Fibroblast of lung (primary cell): ENCODE measurements around the gene FOXI1.

Experiments
- EZH2 ChIP-seq: IDR thresholded peaks from 2 replicates; pipeline ENCODE4 v1.5.1; 2012; ENCODE audit warnings: low read length, control low read depth, mild to moderate bottlenecking; ENCODE audit errors: missing control alignments
- TF ChIP-seq, protein P1 (sequence below), 2 donors: IDR thresholded peaks in 1 of 2; conservative IDR thresholded peaks in 1 of 2; 1 replicate in 1 of 2; 2 replicates in 1 of 2; pipeline ENCODE4 v1.5.1; 2011 to 2012; ENCODE audit warnings: low read length in 2 of 2, control low read depth in 1 of 2, inconsistent platforms in 1 of 2, low read depth in 1 of 2, mild to moderate bottlenecking in 1 of 2

DNA sequence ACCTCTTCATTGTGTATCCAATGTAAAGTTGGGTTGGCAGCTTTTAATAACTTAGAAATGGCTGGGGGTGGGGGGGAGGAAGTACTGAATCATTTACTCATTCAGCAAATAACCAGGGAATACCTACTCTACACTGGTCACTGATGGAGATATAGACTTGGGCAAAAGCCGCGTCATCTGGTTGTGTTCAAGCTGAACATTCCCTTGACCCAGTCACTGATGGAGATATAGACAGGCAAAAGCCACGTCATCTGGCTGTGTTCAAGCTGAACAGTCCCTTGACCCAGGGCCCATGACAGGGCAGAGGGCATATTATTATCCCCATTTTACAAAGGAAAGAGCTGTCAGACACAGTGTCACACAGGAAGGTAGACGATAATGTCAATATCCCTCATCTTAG lies 32.6 kb downstream of the FOXI1 start:
- no peak for TF ChIP-seq EZH2
- TF ChIP-seq, protein P1, sequence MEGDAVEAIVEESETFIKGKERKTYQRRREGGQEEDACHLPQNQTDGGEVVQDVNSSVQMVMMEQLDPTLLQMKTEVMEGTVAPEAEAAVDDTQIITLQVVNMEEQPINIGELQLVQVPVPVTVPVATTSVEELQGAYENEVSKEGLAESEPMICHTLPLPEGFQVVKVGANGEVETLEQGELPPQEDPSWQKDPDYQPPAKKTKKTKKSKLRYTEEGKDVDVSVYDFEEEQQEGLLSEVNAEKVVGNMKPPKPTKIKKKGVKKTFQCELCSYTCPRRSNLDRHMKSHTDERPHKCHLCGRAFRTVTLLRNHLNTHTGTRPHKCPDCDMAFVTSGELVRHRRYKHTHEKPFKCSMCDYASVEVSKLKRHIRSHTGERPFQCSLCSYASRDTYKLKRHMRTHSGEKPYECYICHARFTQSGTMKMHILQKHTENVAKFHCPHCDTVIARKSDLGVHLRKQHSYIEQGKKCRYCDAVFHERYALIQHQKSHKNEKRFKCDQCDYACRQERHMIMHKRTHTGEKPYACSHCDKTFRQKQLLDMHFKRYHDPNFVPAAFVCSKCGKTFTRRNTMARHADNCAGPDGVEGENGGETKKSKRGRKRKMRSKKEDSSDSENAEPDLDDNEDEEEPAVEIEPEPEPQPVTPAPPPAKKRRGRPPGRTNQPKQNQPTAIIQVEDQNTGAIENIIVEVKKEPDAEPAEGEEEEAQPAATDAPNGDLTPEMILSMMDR (conservative IDR thresholded peaks at IDR 0.05 in 1 of 2, IDR thresholded peaks at IDR 0.05 in 1 of 2; ENCODE audit: low read depth in 1 of 2, low read length in 2 of 2) = no peak
